BJ (cell line): ENCODE measurements around the gene GLI3. TPM values are rescaled to one million over a fixed set of nuclear protein-coding genes. Genes with fewer than 3 reads are reported as not detected.

Source experiments
- CTCF ChIA-PET: fragments of 350-600 bp; formaldehyde crosslinking; extraction: SDS; loops from one replicate; lab custom pipeline; 2021; ENCODE audit warnings: antibody characterized with exemption, inconsistent platforms; lab: Yijun Ruan, JAX
- POLR2A ChIA-PET: fragments of 300-600 bp; sonication (Branson Sonifier 250); formaldehyde crosslinking; extraction: SDS; loops from one replicate; lab custom pipeline; 2021; ENCODE audit warnings: antibody characterized with exemption; lab: Charles Lee
- DNase-seq: peaks from one replicate; pipeline ENCODE4 v3.0.0-alpha.2; 2011; ENCODE audit warnings: low read depth
- H3K27me3 ChIP-seq: 2 replicates; pipeline ENCODE4 v1.6.0; 2011; ENCODE audit warnings: low read length; ENCODE audit not compliant: control insufficient read depth, insufficient read depth
- H3K36me3 ChIP-seq: 2 replicates; pipeline ENCODE4 v1.5.1; 2011; ENCODE audit warnings: low read length; ENCODE audit not compliant: control insufficient read depth, insufficient read depth
- H3K4me3 ChIP-seq: 2 replicates; pipeline ENCODE4 v1.5.1; 2011; ENCODE audit warnings: low read depth, mild to moderate bottlenecking, control low read depth, low read length
- CTCF ChIP-seq: IDR thresholded peaks from 2 replicates; pipeline ENCODE4 v1.5.1; 2011; ENCODE audit warnings: low read depth, mild to moderate bottlenecking, control low read depth, inconsistent platforms, low read length, moderate library complexity; ENCODE audit not compliant: insufficient read depth
- polyA plus RNA-seq: library from polyadenylated mRNA; depleted of rRNA; stranded (reverse); fragments of >200 nt; gene quantifications from 2 replicates; pipeline ENCODE4 v1.2.3, GENCODE V29; 2011

GLI3 gene
- polyA plus RNA-seq, 1 experiment: 5.1 TPM

GRCh38 chr7:42010751-42011150 is 226.3 kb downstream of the GLI3 start:
- no peak for TF ChIP-seq CTCF
- peak; percentile 26 for DNase-seq
- Histone ChIP-seq H3K4me3 (no peak overlapping the region), H3K27me3 (no peaks in the 10 kb centered on the region), H3K36me3 (0 out of 2 replicates have a peak, but pooled peaks cover 1% of the 10 kb centered on the region)
- ChIA-PET CTCF (interaction anchor here (0.7 to 0.9 kb wide), 2 partner anchors 12 to 70 kb away, joined by 3 read pairs; no protein-coding TSS in a partner anchor), POLR2A (no interaction called here)

- Histone ChIP-seq H3K27me3 (no peaks in the 10 kb centered on the region), H3K36me3 (0 out of 2 replicates have a peak, but pooled peaks cover 1% of the 10 kb centered on the region), H3K4me3 (no peak overlapping the region)
- TF ChIP-seq CTCF: no peak
- CTCF ChIA-PET: interaction anchor here (1.2 kb wide), 1 partner anchor 8 kb away, joined by 3 read pairs; no protein-coding TSS in a partner anchor
- no peak for DNase-seq
- POLR2A ChIA-PET: no interaction called here
Measured at GRCh38 chr7:42006801-42007513, 230.1 kb downstream of the GLI3 start.

- POLR2A ChIA-PET: no interaction called here
- no peak overlapping the region for H3K4me3 ChIP-seq
- CTCF ChIA-PET: interaction anchor here (2.9 kb wide), 1 partner anchor 11 kb away, joined by 10 read pairs; no protein-coding TSS in a partner anchor
- TF ChIP-seq CTCF: no peak
- H3K36me3 ChIP-seq: no peaks in the 10 kb centered on the region
- no peak for DNase-seq
- no peaks in the 10 kb centered on the region for H3K27me3 ChIP-seq
Measured at GRCh38 chr7:42002654-42003053, 234.4 kb downstream of the GLI3 start.

- CTCF ChIA-PET: interaction anchor here (2.9 kb wide), 1 partner anchor 14 kb away, joined by 10 read pairs; no protein-coding TSS in a partner anchor
- POLR2A ChIA-PET: no interaction called here
- H3K4me3 ChIP-seq: no peak overlapping the region
- H3K36me3 ChIP-seq: no peaks in the 10 kb centered on the region
- no peak for TF ChIP-seq CTCF
- DNase-seq: no peak
- H3K27me3 ChIP-seq: no peaks in the 10 kb centered on the region
Measured at GRCh38 chr7:41999736-42000283, 237.2 kb downstream of the GLI3 start.

GRCh38 chr7:41998041-41998440 is 239.0 kb downstream of the GLI3 start:
- ChIA-PET POLR2A (no interaction called here), CTCF (interaction anchor here (1.2 to 1.9 kb wide), 2 partner anchors 18 to 55 kb away, joined by 5 to 7 read pairs; no protein-coding TSS in a partner anchor)
- TF ChIP-seq CTCF: no peak
- no peaks in the 10 kb centered on the region for H3K27me3 ChIP-seq
- DNase-seq: no peak
- no peaks in the 10 kb centered on the region for H3K36me3 ChIP-seq
- H3K4me3 ChIP-seq: no peak overlapping the region
